NCI-H748 treated with DMSO at 0.1 percent for 48 hours (cell line): Measurements from ENCODE around the gene UPK1B.
"Not testable (repeated sequence)": the region's sequence is repeated elsewhere in the genome, so short reads cannot be mapped to it uniquely, and the experiment has no call there.

Experiments
- DNase-seq: peaks from one replicate; lab custom pipeline; 2025; lab: John Stamatoyannopoulos, UW

Gene UPK1B

DNA sequence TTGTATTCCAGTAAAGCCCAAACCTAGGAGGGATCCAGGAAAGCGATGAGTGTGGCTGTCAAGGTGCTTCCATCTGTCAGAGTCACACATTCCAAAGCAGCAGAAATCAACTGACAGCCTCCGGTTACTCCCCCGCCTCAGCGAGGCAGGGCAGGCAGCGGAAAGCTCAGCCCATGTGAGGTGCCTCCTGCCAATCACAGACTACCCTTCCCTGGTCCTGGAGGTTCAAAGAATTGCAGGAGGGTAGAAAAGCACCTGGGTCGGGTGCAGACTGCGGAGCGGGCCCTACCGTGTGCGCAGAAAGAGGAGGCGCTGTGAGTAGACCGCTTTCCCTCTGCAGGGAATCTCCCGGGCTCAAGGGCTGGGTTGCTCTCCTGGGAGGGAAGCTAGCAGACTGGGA lies at the start of gene UPK1B:
Gene UPK1B, plus strand, starts transcription at position 274 of the 400 bp plus-strand sequence. CDS start 13,144 bp downstream, outside the sequence.
- no peak for DNase-seq

DNA sequence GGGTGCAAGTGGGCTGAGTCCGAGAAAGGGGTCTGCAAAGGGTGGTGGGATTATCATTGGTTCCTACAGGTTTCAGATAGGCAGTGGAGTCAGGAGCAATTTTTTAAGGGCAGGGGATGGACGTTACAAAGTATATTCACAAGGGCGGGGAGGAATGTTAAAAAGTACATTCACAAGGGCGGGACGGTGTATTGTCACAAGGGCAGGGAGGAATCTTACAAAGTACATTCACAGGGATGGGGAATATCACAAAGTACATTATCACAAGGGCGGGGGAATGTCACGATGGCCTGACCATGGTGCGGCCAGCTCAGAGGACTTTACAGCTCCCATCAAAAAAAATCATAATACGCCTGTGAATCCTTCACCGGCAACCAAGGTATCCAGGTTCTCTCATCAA lies 48.1 kb upstream of the UPK1B start:
- no peak for DNase-seq

GRCh38 chr3:119125742-119126504 lies 47.5 kb upstream of the UPK1B start:
- no peak for DNase-seq

GRCh38 chr3:119130291-119130690 lies 43.1 kb upstream of the UPK1B start:
- not testable (repeated sequence) for DNase-seq

DNA sequence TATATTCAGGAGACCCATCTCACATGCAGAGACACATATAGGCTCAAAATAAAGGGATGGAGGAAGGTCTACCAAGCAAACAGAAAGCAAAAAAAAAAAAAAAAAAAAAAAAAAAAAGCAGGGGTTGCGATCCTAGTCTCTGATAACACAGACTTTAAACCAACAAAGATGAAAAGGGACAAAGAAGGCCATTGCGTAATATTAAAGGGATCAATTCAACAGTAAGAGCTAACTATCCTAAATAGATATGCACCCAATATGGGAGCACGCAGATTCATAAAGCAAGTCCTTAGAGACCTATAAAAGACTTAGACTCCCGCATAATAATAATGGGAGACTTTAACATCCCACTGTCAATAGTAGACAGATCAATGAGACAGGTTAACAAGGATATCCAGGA lies 41.1 kb upstream of the UPK1B start:
- DNase-seq = not testable (repeated sequence)

GRCh38 chr3:119139360-119139759 lies 34.0 kb upstream of the UPK1B start:
- DNase-seq = not testable (repeated sequence)

GRCh38 chr3:119140466-119140865 lies 32.9 kb upstream of the UPK1B start:
- no peak for DNase-seq

- DNase-seq = no peak
Measured at GRCh38 chr3:119145128-119145499, 28.3 kb upstream of the UPK1B start.

DNA sequence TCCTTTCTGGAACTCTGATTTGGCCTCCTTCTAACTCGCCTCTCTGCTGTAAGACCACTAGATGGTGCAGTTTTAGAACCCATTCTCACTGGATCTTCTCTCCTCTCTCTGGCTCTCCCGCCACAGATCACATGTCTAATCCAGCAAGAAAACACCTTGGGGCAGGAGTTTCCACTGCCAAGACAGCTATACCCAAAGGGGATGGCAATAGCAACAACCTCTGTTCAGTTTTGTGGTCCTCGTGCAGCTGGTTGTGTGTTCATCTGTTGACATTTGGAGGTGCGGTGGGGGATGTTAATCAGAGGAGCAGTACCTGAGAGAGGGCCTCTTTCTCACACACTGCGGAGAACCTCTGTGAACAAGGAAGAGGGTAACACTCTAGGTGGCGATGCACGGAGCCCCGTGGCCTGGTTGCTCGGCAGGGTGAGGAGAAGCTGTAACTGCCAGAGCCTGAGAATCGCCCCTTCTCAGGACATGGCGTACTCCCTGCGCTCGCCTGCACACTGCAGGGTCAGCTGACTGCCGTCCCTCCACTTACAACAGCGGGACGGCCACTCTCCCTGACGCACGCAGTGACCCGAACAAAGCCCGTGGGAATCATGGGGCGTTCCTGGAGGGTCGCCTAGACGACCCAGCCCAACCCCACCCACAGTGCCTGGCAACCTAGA lies 27.8 kb upstream of the UPK1B start, which contains the start of gene TEX55:
Gene TEX55, plus strand, starts transcription at position 666 of the 668 bp plus-strand sequence. CDS start 25 bp downstream, outside the sequence.
- DNase-seq = peak; percentile 50

DNA sequence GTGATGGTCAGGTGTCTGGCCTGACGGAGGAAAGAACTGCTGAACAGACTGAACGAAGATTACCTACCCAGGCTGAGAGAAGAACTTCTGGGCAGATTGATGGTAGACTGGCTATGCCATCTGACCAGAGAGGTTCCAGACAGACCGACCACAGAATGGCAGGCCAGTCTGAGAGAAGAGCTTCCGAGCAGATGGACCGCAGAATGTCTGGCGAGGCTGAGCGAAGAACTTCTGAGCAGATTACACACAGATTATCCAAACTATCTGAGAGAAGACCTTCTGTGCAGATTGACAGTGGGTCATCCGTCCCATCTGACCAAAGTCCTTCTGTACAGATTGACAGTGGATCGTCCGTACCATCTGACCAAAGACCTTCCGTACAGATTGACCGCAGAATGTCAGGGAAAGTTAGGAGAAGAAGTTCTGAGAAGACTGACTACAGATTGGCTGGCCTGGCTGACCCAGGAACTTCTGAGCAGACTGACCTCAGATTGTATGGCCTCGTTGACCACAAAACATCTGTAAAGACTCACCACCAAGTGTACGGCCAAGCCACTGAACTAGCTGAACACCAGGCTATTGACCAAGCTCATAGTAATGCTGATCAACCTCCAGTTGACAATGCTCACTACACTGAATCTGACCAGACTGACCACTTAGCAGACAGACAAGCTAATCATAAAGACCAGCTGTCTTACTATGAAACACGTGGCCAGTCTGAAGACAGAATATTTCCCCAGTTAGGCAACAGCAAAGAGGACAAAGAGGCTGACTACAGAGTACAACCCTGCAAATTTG lies 26.6 kb upstream of the UPK1B start:
- no peak for DNase-seq

DNA sequence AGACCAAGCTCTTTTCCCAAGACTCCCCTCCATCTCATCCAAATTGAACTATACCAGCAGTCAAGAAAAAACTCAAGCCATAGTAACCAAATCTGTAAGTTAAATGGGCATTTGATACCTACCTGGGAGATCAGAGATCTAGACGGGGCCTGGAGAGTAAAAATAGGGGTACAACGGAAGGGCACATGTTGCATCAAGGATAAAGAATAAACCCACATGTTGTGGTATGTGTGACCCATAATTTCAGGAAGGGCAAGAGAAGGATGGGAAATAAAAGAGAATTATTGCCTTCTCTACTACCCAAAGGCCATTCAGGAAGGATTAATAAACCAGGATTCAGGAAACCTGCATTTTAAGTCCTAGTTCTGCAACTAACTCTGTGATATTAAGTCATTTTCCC lies 25.9 kb upstream of the UPK1B start:
- DNase-seq = no peak

DNA sequence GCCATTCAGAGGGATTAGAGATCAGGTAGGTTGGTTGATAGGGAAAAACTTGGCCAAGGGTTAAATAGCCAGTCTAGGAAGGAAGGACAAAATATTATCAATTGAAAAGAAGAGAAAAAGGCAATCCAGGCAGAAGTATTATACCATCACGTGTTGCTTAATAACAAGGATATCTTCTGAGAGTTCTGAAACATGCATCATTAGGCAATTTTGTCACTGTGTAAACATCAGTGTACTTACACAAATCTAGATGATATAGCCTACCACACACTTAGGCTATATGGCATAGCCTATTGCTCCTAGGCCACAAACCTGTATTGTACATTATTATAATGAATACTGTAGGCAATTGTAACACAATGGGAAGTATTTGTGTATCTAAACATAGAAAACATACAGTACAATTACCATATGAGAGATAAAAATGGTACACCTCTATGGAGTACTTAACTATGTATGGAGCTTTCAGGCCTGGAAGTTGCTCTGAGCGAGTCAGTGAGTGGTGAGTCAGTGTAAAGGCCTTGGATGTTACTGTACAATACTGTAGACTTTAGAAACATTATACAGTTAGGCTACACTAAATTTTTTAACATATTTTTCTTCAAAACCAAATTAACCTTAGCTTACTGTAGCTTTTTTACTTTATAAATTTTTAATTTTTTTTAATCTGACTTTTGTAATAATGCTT lies 24.8 kb upstream of the UPK1B start:
- DNase-seq = no peak

- DNase-seq = no peak
Measured at GRCh38 chr3:119149484-119149883, 23.9 kb upstream of the UPK1B start.

DNA sequence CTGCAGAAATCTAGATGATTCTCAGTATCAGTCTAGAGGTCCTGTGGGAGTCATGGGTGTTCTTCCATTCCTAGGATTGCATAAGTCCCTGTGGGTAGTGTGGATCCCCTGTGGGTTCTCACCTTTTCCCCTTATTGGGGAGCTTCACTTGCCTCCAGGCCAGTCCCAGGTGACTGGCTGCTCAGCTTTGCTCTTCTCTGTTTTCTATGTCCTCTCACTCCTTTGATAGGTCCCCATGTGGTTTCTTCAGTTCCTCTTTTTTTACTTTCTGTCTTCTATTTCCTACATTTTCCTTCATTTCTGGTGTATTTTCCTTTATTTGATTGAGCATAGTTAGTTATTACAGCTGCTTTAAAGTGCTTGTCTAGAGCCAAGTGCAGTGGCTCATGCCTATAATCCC lies 16.5 kb upstream of the UPK1B start:
- no peak for DNase-seq

- no peak for DNase-seq
Measured at GRCh38 chr3:119157971-119158370, 15.4 kb upstream of the UPK1B start.

- no peak for DNase-seq
Measured at GRCh38 chr3:119160361-119160760, 13.0 kb upstream of the UPK1B start.

GRCh38 chr3:119160815-119161214 lies 12.6 kb upstream of the UPK1B start:
- no peak for DNase-seq

DNA sequence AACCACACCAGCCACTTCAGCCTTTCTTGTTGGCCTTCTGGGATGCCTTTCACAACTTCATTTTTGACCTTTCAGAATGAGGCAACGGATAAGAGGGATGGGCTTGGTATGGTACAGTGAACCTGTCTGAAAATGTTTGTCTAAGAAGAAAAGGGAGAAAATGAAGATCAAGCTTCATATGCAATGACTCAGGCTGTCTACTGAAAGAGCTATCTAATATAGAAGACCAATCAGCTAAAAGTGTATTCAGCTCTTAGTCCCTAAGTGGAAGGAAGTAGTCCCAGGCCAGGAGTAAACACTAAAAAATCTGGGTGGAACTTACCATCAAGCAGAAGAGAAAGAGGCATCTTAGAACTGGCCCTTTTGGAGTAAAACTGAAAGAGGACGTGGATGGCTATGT lies 12.2 kb upstream of the UPK1B start:
- no peak for DNase-seq

- not testable (repeated sequence) for DNase-seq
Measured at GRCh38 chr3:119164745-119165144, 8.7 kb upstream of the UPK1B start.

DNA sequence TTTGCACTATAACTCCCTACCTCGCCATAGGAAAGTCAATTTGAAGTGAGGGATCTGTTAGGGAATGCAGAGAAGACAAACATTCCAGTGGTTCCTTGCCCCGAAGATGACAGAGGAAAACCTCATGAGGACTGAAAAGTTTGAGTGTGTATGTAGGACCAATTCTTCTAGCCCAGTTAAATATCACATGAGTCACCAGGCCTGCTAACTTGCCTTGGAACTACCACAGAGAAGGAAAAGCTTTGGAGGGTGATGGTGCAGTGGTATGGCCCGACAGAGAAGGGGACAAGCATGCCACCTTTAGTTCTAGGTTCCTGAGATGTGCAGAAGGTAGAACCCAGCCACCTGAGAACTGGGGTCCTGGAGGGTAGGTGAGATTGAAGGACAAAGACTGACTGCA lies 2.6 kb upstream of the UPK1B start:
- DNase-seq = no peak

DNA sequence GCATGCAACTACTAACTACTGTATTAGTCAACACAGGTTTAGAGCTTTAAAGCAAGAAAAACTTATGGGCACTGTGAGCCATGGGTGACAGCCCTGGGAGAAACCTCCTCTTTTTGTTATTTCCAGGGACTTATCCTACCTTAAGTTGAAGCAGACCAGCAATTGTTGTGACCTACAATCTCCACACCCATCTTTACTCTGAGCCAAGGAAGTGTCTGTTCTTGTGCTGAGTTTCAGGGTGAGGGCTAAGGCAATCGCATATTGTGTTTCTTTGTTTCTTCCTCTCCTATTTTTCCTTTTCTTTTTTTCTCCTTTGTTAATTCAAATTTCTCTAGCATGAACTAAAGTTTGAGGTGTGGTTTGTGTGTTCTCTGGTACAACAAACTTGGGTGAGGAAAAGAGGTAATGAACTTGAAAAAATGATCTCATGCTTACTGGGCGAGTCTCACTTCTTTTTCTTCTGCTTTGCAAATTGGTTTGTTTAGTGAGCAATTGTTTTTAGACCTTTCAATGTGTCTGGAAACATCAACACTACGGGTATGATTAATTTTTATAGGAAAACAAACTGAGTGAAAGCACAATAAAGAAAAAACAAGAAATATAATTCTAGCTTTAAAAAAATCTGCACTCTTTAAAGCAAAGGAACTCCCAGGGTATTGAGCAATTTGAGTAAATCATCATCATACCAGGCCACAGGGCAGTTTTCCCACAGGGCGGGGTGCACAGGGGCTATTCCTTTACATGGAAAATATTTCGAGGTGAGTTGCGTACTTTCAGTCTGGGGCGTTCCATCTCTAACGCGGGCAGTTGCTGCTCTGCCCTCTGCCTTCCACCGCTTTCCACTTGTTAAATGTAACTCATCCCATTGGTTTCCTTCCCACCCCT lies 2.7 kb downstream of the UPK1B start:
- no peak for DNase-seq
